OCI-LY1 (cell line): Measurements from ENCODE around the gene RNF207.

Experiments used
- H2AFZ ChIP-seq: fragments of 200-600 bp; sonication (generic), shearing (Covaris generic); 2 replicates; pipeline ENCODE4 v1.6.0; 2014; ENCODE audit warnings: antibody characterized with exemption, mild to moderate bottlenecking, low read length
- H3F3A ChIP-seq: fragments of 200-600 bp; sonication (generic), shearing (Covaris generic); 2 replicates; pipeline ENCODE4 v1.6.0; 2014; ENCODE audit warnings: mild to moderate bottlenecking, antibody characterized with exemption, low read length, moderate library complexity; ENCODE audit not compliant: insufficient read depth
- H3K27ac ChIP-seq: fragments of 200-600 bp; sonication (generic); 2 replicates; pipeline ENCODE4 v1.5.1; 2014; ENCODE audit warnings: low read length, mixed run types, mild to moderate bottlenecking, low read depth; ENCODE audit not compliant: poor library complexity, severe bottlenecking
- H3K27me3 ChIP-seq: fragments of 200-600 bp; sonication (generic); 2 replicates; pipeline ENCODE4 v1.6.0; 2014; ENCODE audit warnings: antibody characterized with exemption, mild to moderate bottlenecking, low read length, moderate library complexity; ENCODE audit not compliant: insufficient read depth
- H3K36me3 ChIP-seq: fragments of 200-600 bp; sonication (generic); 2 replicates; pipeline ENCODE4 v1.6.1; 2014; ENCODE audit warnings: mild to moderate bottlenecking, antibody characterized with exemption, low read length, moderate library complexity, mixed read lengths; ENCODE audit not compliant: insufficient read depth
- H3K4me1 ChIP-seq: fragments of 200-600 bp; sonication (generic); 2 replicates; pipeline ENCODE4 v1.5.1; 2014; ENCODE audit warnings: mild to moderate bottlenecking, low read length, moderate library complexity; ENCODE audit not compliant: insufficient read depth, severe bottlenecking
- H3K4me2 ChIP-seq: fragments of 200-600 bp; sonication (generic), shearing (Covaris generic); 2 replicates; pipeline ENCODE4 v1.6.1; 2014; ENCODE audit warnings: low read length
- H3K4me3 ChIP-seq: fragments of 200-600 bp; sonication (generic); 2 replicates; pipeline ENCODE4 v1.5.1; 2014; ENCODE audit warnings: low read length, low read depth, mild to moderate bottlenecking, mixed read lengths; ENCODE audit not compliant: poor library complexity, severe bottlenecking
- H3K79me2 ChIP-seq: fragments of 200-600 bp; shearing (Covaris generic); 2 replicates; pipeline ENCODE4 v1.6.1; 2016; ENCODE audit warnings: mixed run types, low read length, mixed read lengths; ENCODE audit not compliant: insufficient read depth
- H3K9ac ChIP-seq: fragments of 200-600 bp; sonication (generic), shearing (Covaris generic); 2 replicates; pipeline ENCODE4 v1.6.1; 2014; ENCODE audit warnings: mild to moderate bottlenecking, low read length, mixed read lengths
- H3K9me2 ChIP-seq: fragments of 200-600 bp; sonication (generic), shearing (Covaris generic); 2 replicates; pipeline ENCODE4 v1.6.1; 2014; ENCODE audit warnings: low read depth, mild to moderate bottlenecking, low read length, mixed read lengths
- H3K9me3 ChIP-seq: fragments of 200-600 bp; shearing (Covaris generic); 2 replicates; pipeline ENCODE4 v1.6.1; 2014; ENCODE audit warnings: low read length, mixed read lengths
- H4K20me1 ChIP-seq: fragments of 200-600 bp; sonication (generic), shearing (Covaris generic); 2 replicates; pipeline ENCODE4 v1.6.0; 2016; ENCODE audit warnings: mild to moderate bottlenecking, low read length; ENCODE audit not compliant: insufficient read depth
- EZH2 ChIP-seq: fragments of 200-600 bp; sonication (generic), shearing (Covaris generic); IDR thresholded peaks from 2 replicates; pipeline ENCODE4 v1.8.0; 2017; ENCODE audit warnings: borderline replicate concordance, mixed run types, mild to moderate bottlenecking, antibody characterized with exemption, low read length, moderate library complexity, mixed read lengths
- TF ChIP-seq, protein P1 (sequence below): fragments of 200-600 bp; sonication (generic), shearing (Covaris generic); IDR thresholded peaks from 2 replicates; pipeline ENCODE4 v1.5.1; 2017; ENCODE audit warnings: mild to moderate bottlenecking, antibody characterized with exemption, low read length, moderate library complexity, mixed read lengths

The RNF207 gene

GRCh38 chr1:6268415-6268814, 62.5 kb downstream of the RNF207 start:
- no peak overlapping the region for H3K9ac ChIP-seq
- H3K9me2 ChIP-seq: no peaks in the 10 kb centered on the region
- no peak overlapping the region for H2AFZ ChIP-seq
- no peaks in the 10 kb centered on the region for H3F3A ChIP-seq
- no peaks in the 10 kb centered on the region for H3K36me3 ChIP-seq
- no peak overlapping the region for H3K27ac ChIP-seq
- no peaks in the 10 kb centered on the region for H3K4me1 ChIP-seq
- H3K27me3 ChIP-seq: peaks cover 8% of the 10 kb centered on the region; the same call in 1 of the 2 replicates
- H3K4me2 ChIP-seq: no peak overlapping the region
- no peaks in the 10 kb centered on the region for H3K9me3 ChIP-seq
- TF ChIP-seq, protein P1, sequence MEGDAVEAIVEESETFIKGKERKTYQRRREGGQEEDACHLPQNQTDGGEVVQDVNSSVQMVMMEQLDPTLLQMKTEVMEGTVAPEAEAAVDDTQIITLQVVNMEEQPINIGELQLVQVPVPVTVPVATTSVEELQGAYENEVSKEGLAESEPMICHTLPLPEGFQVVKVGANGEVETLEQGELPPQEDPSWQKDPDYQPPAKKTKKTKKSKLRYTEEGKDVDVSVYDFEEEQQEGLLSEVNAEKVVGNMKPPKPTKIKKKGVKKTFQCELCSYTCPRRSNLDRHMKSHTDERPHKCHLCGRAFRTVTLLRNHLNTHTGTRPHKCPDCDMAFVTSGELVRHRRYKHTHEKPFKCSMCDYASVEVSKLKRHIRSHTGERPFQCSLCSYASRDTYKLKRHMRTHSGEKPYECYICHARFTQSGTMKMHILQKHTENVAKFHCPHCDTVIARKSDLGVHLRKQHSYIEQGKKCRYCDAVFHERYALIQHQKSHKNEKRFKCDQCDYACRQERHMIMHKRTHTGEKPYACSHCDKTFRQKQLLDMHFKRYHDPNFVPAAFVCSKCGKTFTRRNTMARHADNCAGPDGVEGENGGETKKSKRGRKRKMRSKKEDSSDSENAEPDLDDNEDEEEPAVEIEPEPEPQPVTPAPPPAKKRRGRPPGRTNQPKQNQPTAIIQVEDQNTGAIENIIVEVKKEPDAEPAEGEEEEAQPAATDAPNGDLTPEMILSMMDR: no peak
- no peak for TF ChIP-seq EZH2
- H4K20me1 ChIP-seq: no peaks in the 10 kb centered on the region
- no peak overlapping the region for H3K4me3 ChIP-seq
- no peaks in the 10 kb centered on the region for H3K79me2 ChIP-seq

DNA sequence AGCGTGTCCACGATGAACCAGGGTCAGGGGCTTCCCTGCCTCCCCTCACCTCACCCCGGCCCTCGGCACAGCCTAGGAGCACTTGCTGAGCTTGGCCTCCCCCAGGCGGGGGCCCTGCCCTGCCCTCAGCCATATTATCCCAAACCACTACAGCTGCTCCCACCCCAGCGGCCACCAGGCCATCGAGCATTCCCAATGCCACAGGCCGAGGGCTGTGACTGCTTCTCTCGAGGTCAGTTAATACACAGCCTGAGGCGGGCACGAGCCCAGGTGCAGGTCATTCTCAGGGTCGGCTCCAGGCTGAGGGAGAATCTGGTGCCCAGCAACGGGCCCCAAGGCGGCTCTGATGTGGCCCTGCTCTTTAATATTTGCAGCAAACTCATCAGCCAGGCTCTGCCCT, 63.4 kb downstream of the RNF207 start:
- H3K9ac ChIP-seq: no peak overlapping the region
- TF ChIP-seq EZH2: no peak
- TF ChIP-seq, protein P1: no peak
- H2AFZ ChIP-seq: no peak overlapping the region
- no peaks in the 10 kb centered on the region for H3F3A ChIP-seq
- no peaks in the 10 kb centered on the region for H3K79me2 ChIP-seq
- H3K27me3 ChIP-seq: peaks cover 5% of the 10 kb centered on the region; the same call in 1 of the 2 replicates
- no peaks in the 10 kb centered on the region for H3K36me3 ChIP-seq
- no peak overlapping the region for H3K4me3 ChIP-seq
- no peak overlapping the region for H3K4me2 ChIP-seq
- no peak overlapping the region for H3K27ac ChIP-seq
- H3K9me3 ChIP-seq: no peaks in the 10 kb centered on the region
- H4K20me1 ChIP-seq: no peaks in the 10 kb centered on the region
- no peaks in the 10 kb centered on the region for H3K4me1 ChIP-seq
- no peaks in the 10 kb centered on the region for H3K9me2 ChIP-seq

GRCh38 chr1:6269720-6270400, 63.9 kb downstream of the RNF207 start:
- Histone ChIP-seq H2AFZ (no peak overlapping the region), H3K27me3 (0 out of 2 replicates have a peak, but pooled peaks cover 3% of the 10 kb centered on the region), H3F3A (no peaks in the 10 kb centered on the region), H3K79me2 (no peaks in the 10 kb centered on the region), H3K9ac (no peak overlapping the region), H3K9me2 (no peaks in the 10 kb centered on the region), H3K36me3 (no peaks in the 10 kb centered on the region), H3K9me3 (no peaks in the 10 kb centered on the region), H3K4me3 (no peak overlapping the region), H3K27ac (no peak overlapping the region), H4K20me1 (no peaks in the 10 kb centered on the region), H3K4me2 (no peak overlapping the region), H3K4me1 (no peaks in the 10 kb centered on the region)
- TF ChIP-seq EZH2: no peak
- TF ChIP-seq, protein P1: no peak
